ENCODE data around the gene PDAP1.
A peak's percentile ranks its signal among the peaks of the same experiment; 100 is the strongest.
"Not testable (repeated sequence)": the region's sequence is repeated elsewhere in the genome, so short reads cannot be mapped to it uniquely, and the experiment has no call there.

The PDAP1 gene

GRCh38 chr7:99408379-99409191, at the start of gene PDAP1, which contains the start of gene BUD31:
PDAP1 (minus strand) TSS chr7:99408597; CDS start chr7:99408548, 49 bp downstream.
BUD31 (plus strand) TSS chr7:99408969; CDS start chr7:99411093, 2,124 bp downstream.
- peak; percentile 93 for DNase-seq

GRCh38 chr7:99457650-99458493, 49.5 kb upstream of the PDAP1 start:
- no peak for DNase-seq

GRCh38 chr7:99457050-99457649, 48.8 kb upstream of the PDAP1 start:
- DNase-seq, result no peak

GRCh38 chr7:99456288-99456687, 47.9 kb upstream of the PDAP1 start:
- DNase-seq, result no peak

- DNase-seq, result no peak
Observed at GRCh38 chr7:99455874-99456273, 47.5 kb upstream of the PDAP1 start.

- no peak for DNase-seq
Observed at GRCh38 chr7:99453105-99453504, 44.7 kb upstream of the PDAP1 start.

- no peak for DNase-seq
Observed at GRCh38 chr7:99452541-99452940, 44.1 kb upstream of the PDAP1 start.

- no peak for DNase-seq
Observed at GRCh38 chr7:99451936-99452335, 43.5 kb upstream of the PDAP1 start.

- no peak for DNase-seq
Observed at GRCh38 chr7:99449326-99449725, 40.9 kb upstream of the PDAP1 start.

GRCh38 chr7:99448855-99449254, 40.5 kb upstream of the PDAP1 start:
- DNase-seq, result no peak

GRCh38 chr7:99447943-99448342, 39.5 kb upstream of the PDAP1 start:
- DNase-seq, result no peak

GRCh38 chr7:99446096-99446495, 37.7 kb upstream of the PDAP1 start:
- DNase-seq, result no peak

GRCh38 chr7:99440195-99440594, 31.8 kb upstream of the PDAP1 start:
- no peak for DNase-seq

- peak; percentile 94 for DNase-seq
Observed at GRCh38 chr7:99438573-99439480, 30.4 kb upstream of the PDAP1 start, which contains the start of the genes CPSF4 and PTCD1. CPSF4 (plus strand) TSS chr7:99438943; CDS start chr7:99439083, 140 bp downstream. PTCD1 (minus strand) TSS chr7:99438798; CDS start chr7:99435242, 3,556 bp downstream.

- DNase-seq, result no peak
Observed at GRCh38 chr7:99437946-99438572, 29.7 kb upstream of the PDAP1 start.

- no peak for DNase-seq
Observed at GRCh38 chr7:99433158-99433557, 24.8 kb upstream of the PDAP1 start.

GRCh38 chr7:99431756-99432540, 23.6 kb upstream of the PDAP1 start:
- not testable (repeated sequence) for DNase-seq

GRCh38 chr7:99429756-99430155, 21.4 kb upstream of the PDAP1 start:
- DNase-seq, result no peak

- no peak for DNase-seq
Observed at GRCh38 chr7:99428972-99429566, 20.7 kb upstream of the PDAP1 start.
